ENCODE results near the gene ADNP2.

ADNP2 gene

GRCh38 chr18:80130555-80130954 is 21.5 kb downstream of the ADNP2 start:
- H3K4me3 ChIP-seq (ENCODE audit: low read depth, low read length), result no peak overlapping the region
- no peak overlapping the region for H3K9ac ChIP-seq
- no peak overlapping the region for H3K27ac ChIP-seq
- H3K9me3 ChIP-seq (ENCODE audit: control insufficient read depth, low read length), result no peaks in the 10 kb centered on the region
- no peaks in the 10 kb centered on the region for H3K27me3 ChIP-seq (ENCODE audit: control insufficient read depth, insufficient read depth, low read length)
- no peak overlapping the region for H3K4me2 ChIP-seq (ENCODE audit: low read length)
- H3K79me2 ChIP-seq, result peaks cover 20% of the 10 kb centered on the region
- H3K36me3 ChIP-seq (ENCODE audit: control insufficient read depth, insufficient read depth, low read length), result no peaks in the 10 kb centered on the region
- no peak overlapping the region for H2AFZ ChIP-seq
- TF ChIP-seq CTCF (IDR thresholded peaks at IDR 0.05), result no peak
- no peaks in the 10 kb centered on the region for H3K4me1 ChIP-seq

GRCh38 chr18:80132180-80132812 is 23.2 kb downstream of the ADNP2 start:
- Histone ChIP-seq H3K27ac (no peak overlapping the region), H2AFZ (no peak overlapping the region), H3K4me3 (ENCODE audit: low read depth, low read length) (no peak overlapping the region), H3K79me2 (peaks cover 18% of the 10 kb centered on the region), H3K4me2 (ENCODE audit: low read length) (no peak overlapping the region), H3K9me3 (ENCODE audit: control insufficient read depth, low read length) (no peaks in the 10 kb centered on the region), H3K4me1 (no peaks in the 10 kb centered on the region), H3K36me3 (ENCODE audit: control insufficient read depth, insufficient read depth, low read length) (no peaks in the 10 kb centered on the region), H3K27me3 (ENCODE audit: control insufficient read depth, insufficient read depth, low read length) (no peaks in the 10 kb centered on the region), H3K9ac (no peak overlapping the region)
- TF ChIP-seq CTCF (IDR thresholded peaks at IDR 0.05), result no peak

GRCh38 chr18:80133124-80133523 is 24.1 kb downstream of the ADNP2 start:
- H3K9me3 ChIP-seq (ENCODE audit: control insufficient read depth, low read length), result no peaks in the 10 kb centered on the region
- no peak for TF ChIP-seq CTCF (IDR thresholded peaks at IDR 0.05)
- no peaks in the 10 kb centered on the region for H3K36me3 ChIP-seq (ENCODE audit: control insufficient read depth, insufficient read depth, low read length)
- H3K27ac ChIP-seq, result no peak overlapping the region
- no peak overlapping the region for H3K9ac ChIP-seq
- H2AFZ ChIP-seq, result no peak overlapping the region
- H3K4me3 ChIP-seq (ENCODE audit: low read depth, low read length), result no peak overlapping the region
- no peak overlapping the region for H3K4me2 ChIP-seq (ENCODE audit: low read length)
- no peaks in the 10 kb centered on the region for H3K27me3 ChIP-seq (ENCODE audit: control insufficient read depth, insufficient read depth, low read length)
- no peaks in the 10 kb centered on the region for H3K4me1 ChIP-seq
- H3K79me2 ChIP-seq, result peaks cover 12% of the 10 kb centered on the region

DNA sequence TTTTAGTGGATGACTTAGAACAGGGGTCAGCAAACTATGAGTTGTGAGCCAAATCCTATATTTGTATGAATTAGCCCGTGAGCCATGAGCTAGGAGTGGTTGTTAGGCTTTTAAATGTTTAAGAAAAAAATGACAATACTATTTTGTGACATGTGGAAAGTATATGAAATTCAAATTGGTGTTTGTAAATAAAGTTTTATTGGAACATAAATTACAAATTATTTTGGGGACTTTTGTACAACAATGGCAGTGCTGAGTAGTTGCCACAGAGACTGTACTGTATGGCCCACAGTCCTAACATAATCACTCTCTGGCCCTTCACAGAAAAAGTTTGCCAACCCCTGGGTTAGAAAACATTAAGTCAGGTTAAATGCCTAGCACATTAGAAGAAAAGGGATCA is 26.1 kb downstream of the ADNP2 start:
- no peaks in the 10 kb centered on the region for H3K9me3 ChIP-seq (ENCODE audit: control insufficient read depth, low read length)
- H3K4me3 ChIP-seq (ENCODE audit: low read depth, low read length), result no peak overlapping the region
- H3K9ac ChIP-seq, result no peak overlapping the region
- H3K4me1 ChIP-seq, result no peaks in the 10 kb centered on the region
- no peaks in the 10 kb centered on the region for H3K27me3 ChIP-seq (ENCODE audit: control insufficient read depth, insufficient read depth, low read length)
- peaks cover 5% of the 10 kb centered on the region for H3K79me2 ChIP-seq
- no peak for TF ChIP-seq CTCF (IDR thresholded peaks at IDR 0.05)
- H3K4me2 ChIP-seq (ENCODE audit: low read length), result no peak overlapping the region
- no peak overlapping the region for H2AFZ ChIP-seq
- no peak overlapping the region for H3K27ac ChIP-seq
- no peaks in the 10 kb centered on the region for H3K36me3 ChIP-seq (ENCODE audit: control insufficient read depth, insufficient read depth, low read length)

DNA sequence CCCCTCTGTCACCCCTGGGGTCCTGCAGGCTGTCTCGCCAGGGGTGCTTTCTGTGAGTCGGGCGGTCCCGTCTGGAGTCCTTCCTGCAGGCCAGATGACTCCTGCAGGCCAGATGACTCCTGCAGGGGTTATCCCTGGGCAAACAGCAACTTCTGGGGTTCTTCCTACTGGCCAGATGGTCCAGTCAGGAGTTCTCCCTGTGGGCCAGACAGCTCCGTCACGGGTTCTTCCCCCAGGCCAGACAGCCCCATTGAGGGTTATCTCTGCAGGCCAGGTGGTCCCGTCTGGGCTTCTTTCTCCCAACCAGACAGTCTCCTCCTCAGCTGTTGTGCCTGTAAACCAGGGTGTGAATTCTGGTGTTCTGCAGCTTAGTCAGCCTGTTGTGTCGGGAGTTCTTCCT is 27.6 kb downstream of the ADNP2 start:
- H3K9ac ChIP-seq, result no peak overlapping the region
- no peaks in the 10 kb centered on the region for H3K9me3 ChIP-seq (ENCODE audit: control insufficient read depth, low read length)
- no peaks in the 10 kb centered on the region for H3K4me1 ChIP-seq
- no peaks in the 10 kb centered on the region for H3K27me3 ChIP-seq (ENCODE audit: control insufficient read depth, insufficient read depth, low read length)
- no peak overlapping the region for H2AFZ ChIP-seq
- peaks cover 5% of the 10 kb centered on the region for H3K79me2 ChIP-seq
- H3K27ac ChIP-seq, result no peak overlapping the region
- no peak overlapping the region for H3K4me2 ChIP-seq (ENCODE audit: low read length)
- H3K4me3 ChIP-seq (ENCODE audit: low read depth, low read length), result no peak overlapping the region
- no peak for TF ChIP-seq CTCF (IDR thresholded peaks at IDR 0.05)
- no peaks in the 10 kb centered on the region for H3K36me3 ChIP-seq (ENCODE audit: control insufficient read depth, insufficient read depth, low read length)

All from parathyroid adenoma (tissue), 2 donors.